ENCODE measurements around the gene ZNF451. TPM values are rescaled to one million over a fixed set of nuclear protein-coding genes. Genes with fewer than 3 reads are reported as not detected.
"Not testable (repeated sequence)": the region's sequence is repeated elsewhere in the genome, so short reads cannot be mapped to it uniquely, and the experiment has no call there.

ZNF451 gene
- 23.3 and 35.2 TPM in 2 replicates for total RNA-seq (2014; rRNA removed; shearing (Covaris generic))

- in situ Hi-C loops (cut with HindIII; ENCODE audit: low sequenced_read_pairs) = no loop called here
- peak; percentile 97 for DNase-seq (ENCODE audit: low spot score)
Measured at GRCh38 chr6:57089687-57090457, at the start of gene ZNF451. TSS of gene ZNF451 (plus strand) at chr6:57090188. CDS start at chr6:57090254, 66 bp downstream.

- in situ Hi-C loops (cut with HindIII; ENCODE audit: low sequenced_read_pairs); DNase-seq (ENCODE audit: low spot score): not testable (repeated sequence)
Measured at GRCh38 chr6:57044061-57044460, 45.9 kb upstream of the ZNF451 start.

GRCh38 chr6:57044568-57044967, 45.4 kb upstream of the ZNF451 start:
- DNase-seq (ENCODE audit: low spot score) = no peak
- in situ Hi-C loops (cut with HindIII; ENCODE audit: low sequenced_read_pairs) = no loop called here

- in situ Hi-C loops (cut with HindIII; ENCODE audit: low sequenced_read_pairs) = not testable (repeated sequence)
- DNase-seq (ENCODE audit: low spot score) = peak; percentile 97
Measured at GRCh38 chr6:57046332-57047256, 43.4 kb upstream of the ZNF451 start, which contains the start of gene KIAA1586. TSS of gene KIAA1586 (plus strand) at chr6:57046693. CDS start at chr6:57046756, 63 bp downstream.

- DNase-seq (ENCODE audit: low spot score); in situ Hi-C loops (cut with HindIII; ENCODE audit: low sequenced_read_pairs): not testable (repeated sequence)
Measured at GRCh38 chr6:57047257-57047585, 42.8 kb upstream of the ZNF451 start.

- DNase-seq (ENCODE audit: low spot score); in situ Hi-C loops (cut with HindIII; ENCODE audit: low sequenced_read_pairs): not testable (repeated sequence)
Measured at GRCh38 chr6:57047859-57048258, 42.1 kb upstream of the ZNF451 start.

GRCh38 chr6:57048577-57048976, 41.4 kb upstream of the ZNF451 start:
- in situ Hi-C loops (cut with HindIII; ENCODE audit: low sequenced_read_pairs) = no loop called here
- no peak for DNase-seq (ENCODE audit: low spot score)

GRCh38 chr6:57063847-57064246, 26.1 kb upstream of the ZNF451 start:
- in situ Hi-C loops (cut with HindIII; ENCODE audit: low sequenced_read_pairs) = no loop called here

GRCh38 chr6:57064809-57065208, 25.2 kb upstream of the ZNF451 start:
- DNase-seq (ENCODE audit: low spot score) = no peak
- in situ Hi-C loops (cut with HindIII; ENCODE audit: low sequenced_read_pairs) = no loop called here

More at GRCh38 chr6:57063847-57064246, 26.1 kb upstream of the ZNF451 start:
- DNase-seq (ENCODE audit: low spot score) = no peak

GRCh38 chr6:57068061-57068460, 21.9 kb upstream of the ZNF451 start:
- in situ Hi-C loops (cut with HindIII; ENCODE audit: low sequenced_read_pairs) = no loop called here
- DNase-seq (ENCODE audit: low spot score) = no peak

GRCh38 chr6:57069228-57069627, 20.8 kb upstream of the ZNF451 start:
- in situ Hi-C loops (cut with HindIII; ENCODE audit: low sequenced_read_pairs) = no loop called here
- no peak for DNase-seq (ENCODE audit: low spot score)

GRCh38 chr6:57069920-57070331, 20.1 kb upstream of the ZNF451 start:
- DNase-seq (ENCODE audit: low spot score) = no peak
- in situ Hi-C loops (cut with HindIII; ENCODE audit: low sequenced_read_pairs) = no loop called here

- no peak for DNase-seq (ENCODE audit: low spot score)
- in situ Hi-C loops (cut with HindIII; ENCODE audit: low sequenced_read_pairs) = no loop called here
Measured at GRCh38 chr6:57072108-57072507, 17.9 kb upstream of the ZNF451 start.

GRCh38 chr6:57074383-57074782, 15.6 kb upstream of the ZNF451 start:
- DNase-seq (ENCODE audit: low spot score) = no peak
- in situ Hi-C loops (cut with HindIII; ENCODE audit: low sequenced_read_pairs) = no loop called here

- in situ Hi-C loops (cut with HindIII; ENCODE audit: low sequenced_read_pairs) = no loop called here
- no peak for DNase-seq (ENCODE audit: low spot score)
Measured at GRCh38 chr6:57075092-57075491, 14.9 kb upstream of the ZNF451 start.

GRCh38 chr6:57078531-57079207, 11.3 kb upstream of the ZNF451 start:
- in situ Hi-C loops (cut with HindIII; ENCODE audit: low sequenced_read_pairs) = no loop called here
- no peak for DNase-seq (ENCODE audit: low spot score)

- in situ Hi-C loops (cut with HindIII; ENCODE audit: low sequenced_read_pairs) = no loop called here
Measured at GRCh38 chr6:57085471-57085870, 4.5 kb upstream of the ZNF451 start.

GRCh38 chr6:57086843-57087242, 3.1 kb upstream of the ZNF451 start:
- no peak for DNase-seq (ENCODE audit: low spot score)
- in situ Hi-C loops (cut with HindIII; ENCODE audit: low sequenced_read_pairs) = no loop called here

More at GRCh38 chr6:57085471-57085870, 4.5 kb upstream of the ZNF451 start:
- DNase-seq (ENCODE audit: low spot score) = no peak

GRCh38 chr6:57087916-57088315, 2.1 kb upstream of the ZNF451 start:
- in situ Hi-C loops (cut with HindIII; ENCODE audit: low sequenced_read_pairs) = no loop called here
- DNase-seq (ENCODE audit: low spot score) = no peak

Measured in G401 (cell line).